GM20431 (cell line): ENCODE results near the gene RERE.
"Not testable (repeated sequence)": the region's sequence is repeated elsewhere in the genome, so short reads cannot be mapped to it uniquely, and the experiment has no call there.

Source experiments
- in situ Hi-C: fragments of 300-500 bp; cut with MseI, MboI; formaldehyde crosslinking; loops from one replicate; pipeline ENCODE4 v1.15.0; 2020; ENCODE audit warnings: low sequenced_read_pairs; ENCODE audit not compliant: unreplicated experiment

The RERE gene

GRCh38 chr1:8599646-8600212 lies 217.7 kb downstream of the RERE start:
- in situ Hi-C loops: no loop called here

GRCh38 chr1:8598783-8599182 lies 218.7 kb downstream of the RERE start:
- in situ Hi-C loops: no loop called here

- in situ Hi-C loops: no loop called here
Observed at GRCh38 chr1:8598060-8598724, 219.2 kb downstream of the RERE start.

- in situ Hi-C loops: no loop called here
Observed at GRCh38 chr1:8597455-8597854, 220.0 kb downstream of the RERE start.

GRCh38 chr1:8595941-8596340 lies 221.5 kb downstream of the RERE start:
- in situ Hi-C loops: no loop called here

GRCh38 chr1:8595332-8595731 lies 222.1 kb downstream of the RERE start:
- in situ Hi-C loops: no loop called here

- in situ Hi-C loops: not testable (repeated sequence)
Observed at GRCh38 chr1:8593292-8593691, 224.1 kb downstream of the RERE start.

GRCh38 chr1:8591569-8591968 lies 225.9 kb downstream of the RERE start:
- in situ Hi-C loops: no loop called here

- in situ Hi-C loops: no loop called here
Observed at GRCh38 chr1:8590721-8591351, 226.6 kb downstream of the RERE start.

- in situ Hi-C loops: no loop called here
Observed at GRCh38 chr1:8589571-8589970, 227.9 kb downstream of the RERE start.

GRCh38 chr1:8587784-8588183 lies 229.7 kb downstream of the RERE start:
- in situ Hi-C loops: no loop called here

GRCh38 chr1:8586438-8586837 lies 231.0 kb downstream of the RERE start:
- in situ Hi-C loops: no loop called here

- in situ Hi-C loops: no loop called here
Observed at GRCh38 chr1:8584316-8584715, 233.1 kb downstream of the RERE start.

GRCh38 chr1:8583031-8583430 lies 234.4 kb downstream of the RERE start:
- in situ Hi-C loops: no loop called here

GRCh38 chr1:8580566-8580965 lies 236.9 kb downstream of the RERE start:
- in situ Hi-C loops: no loop called here

- in situ Hi-C loops: no loop called here
Observed at GRCh38 chr1:8578936-8579335, 238.5 kb downstream of the RERE start.

GRCh38 chr1:8578132-8578877 lies 239.1 kb downstream of the RERE start:
- in situ Hi-C loops: no loop called here

- in situ Hi-C loops: loop anchor here (25.0 kb wide), 1 partner anchor 262 kb away; no protein-coding TSS in a partner anchor
Observed at GRCh38 chr1:8574985-8575384, 242.5 kb downstream of the RERE start.

GRCh38 chr1:8572106-8572505 lies 245.3 kb downstream of the RERE start:
- in situ Hi-C loops: loop anchor here (25.0 kb wide), 1 partner anchor 265 kb away; no protein-coding TSS in a partner anchor

- in situ Hi-C loops: loop anchor here (25.0 kb wide), 1 partner anchor 266 kb away; no protein-coding TSS in a partner anchor
Observed at GRCh38 chr1:8571200-8571984, 246.0 kb downstream of the RERE start.
